Measurements from ENCODE around the gene SYNDIG1L. TPM values are rescaled to one million over a fixed set of nuclear protein-coding genes. Genes with fewer than 3 reads are reported as not detected.

SYNDIG1L gene
- polyA plus RNA-seq, 1 donor (not counting 4 experiments of a cell fraction or from before 2014, with no cell fraction given) = not detected

DNA sequence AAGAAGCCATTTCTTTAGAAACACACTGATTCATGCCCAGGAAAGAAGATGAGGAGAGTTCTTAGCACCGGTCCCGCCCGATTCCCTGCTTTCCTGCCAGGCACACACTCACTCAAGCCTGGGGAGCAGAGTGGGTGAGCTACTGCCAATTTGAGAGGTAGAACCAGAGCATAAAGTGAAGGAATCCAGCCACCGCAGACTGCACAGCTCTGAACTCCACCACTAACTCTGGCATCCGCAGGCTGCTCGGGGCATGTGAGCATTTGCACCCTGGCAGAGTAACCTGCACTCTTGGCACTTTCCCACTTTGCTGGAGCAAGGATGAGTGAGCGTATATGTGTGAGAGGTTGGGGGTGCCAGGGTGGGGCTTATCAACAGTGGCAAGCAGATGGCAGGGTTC is 4.0 kb upstream of the SYNDIG1L start:
- DNase-seq (ENCODE audit: low read depth, low spot score) (no peak), FAIRE-seq (no peak)
- TF ChIP-seq EZH2 (IDR thresholded peaks at IDR 0.05; ENCODE audit: low read length) = no peak
- TF ChIP-seq, protein P1, sequence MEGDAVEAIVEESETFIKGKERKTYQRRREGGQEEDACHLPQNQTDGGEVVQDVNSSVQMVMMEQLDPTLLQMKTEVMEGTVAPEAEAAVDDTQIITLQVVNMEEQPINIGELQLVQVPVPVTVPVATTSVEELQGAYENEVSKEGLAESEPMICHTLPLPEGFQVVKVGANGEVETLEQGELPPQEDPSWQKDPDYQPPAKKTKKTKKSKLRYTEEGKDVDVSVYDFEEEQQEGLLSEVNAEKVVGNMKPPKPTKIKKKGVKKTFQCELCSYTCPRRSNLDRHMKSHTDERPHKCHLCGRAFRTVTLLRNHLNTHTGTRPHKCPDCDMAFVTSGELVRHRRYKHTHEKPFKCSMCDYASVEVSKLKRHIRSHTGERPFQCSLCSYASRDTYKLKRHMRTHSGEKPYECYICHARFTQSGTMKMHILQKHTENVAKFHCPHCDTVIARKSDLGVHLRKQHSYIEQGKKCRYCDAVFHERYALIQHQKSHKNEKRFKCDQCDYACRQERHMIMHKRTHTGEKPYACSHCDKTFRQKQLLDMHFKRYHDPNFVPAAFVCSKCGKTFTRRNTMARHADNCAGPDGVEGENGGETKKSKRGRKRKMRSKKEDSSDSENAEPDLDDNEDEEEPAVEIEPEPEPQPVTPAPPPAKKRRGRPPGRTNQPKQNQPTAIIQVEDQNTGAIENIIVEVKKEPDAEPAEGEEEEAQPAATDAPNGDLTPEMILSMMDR (optimal IDR thresholded peaks at IDR 0.05 in 1 of 3, IDR thresholded peaks at IDR 0.05 in 1 of 3, conservative IDR thresholded peaks at IDR 0.05 in 1 of 3; ENCODE audit: extremely low read depth in 1 of 3, insufficient read depth in 2 of 3, low read length in 3 of 3) = no peak
- no peak overlapping the region for H2AFZ ChIP-seq (ENCODE audit: control insufficient read depth, low read length)
- peaks cover 29% of the 10 kb centered on the region for H3K27me3 ChIP-seq (ENCODE audit: control insufficient read depth, extremely low read depth, insufficient read depth, low read length)
- H3K79me2 ChIP-seq (ENCODE audit: control insufficient read depth, insufficient read depth, low read length) = no peaks in the 10 kb centered on the region
- no peak overlapping the region for H3K9ac ChIP-seq (ENCODE audit: control insufficient read depth, extremely low read depth, insufficient read depth, low read length)
- no peaks in the 10 kb centered on the region for H3K9me1 ChIP-seq (ENCODE audit: control insufficient read depth, extremely low read depth, insufficient read depth, low read length)
- H3K4me1 ChIP-seq (ENCODE audit: control insufficient read depth, extremely low read depth, insufficient read depth, low read length) = no peaks in the 10 kb centered on the region
- H3K4me2 ChIP-seq (ENCODE audit: control insufficient read depth, extremely low read depth, insufficient read depth, low read depth, low read length) = no peak overlapping the region
- dilution Hi-C loops (cut with MboI; ENCODE audit: extremely low pct_ligation_motif_present, low sequenced_read_pairs) = no loop called here
- H3K4me3 ChIP-seq (ENCODE audit: control insufficient read depth in 2 of 3, extremely low read depth in 1 of 3, insufficient read depth in 2 of 3, low read depth in 1 of 3, low read length in 3 of 3) = no peak overlapping the region
- no peak overlapping the region for H3K27ac ChIP-seq (ENCODE audit: control insufficient read depth, insufficient read depth, low read length)
- no peaks in the 10 kb centered on the region for H4K20me1 ChIP-seq (ENCODE audit: control insufficient read depth, extremely low read depth, insufficient read depth, low read length)
- H3K9me3 ChIP-seq (ENCODE audit: control insufficient read depth, low read depth, low read length) = no peaks in the 10 kb centered on the region
- H3K36me3 ChIP-seq (ENCODE audit: control insufficient read depth in 2 of 2, extremely low read depth in 1 of 2, insufficient read depth in 2 of 2, low read length in 2 of 2) = no peaks in the 10 kb centered on the region

DNA sequence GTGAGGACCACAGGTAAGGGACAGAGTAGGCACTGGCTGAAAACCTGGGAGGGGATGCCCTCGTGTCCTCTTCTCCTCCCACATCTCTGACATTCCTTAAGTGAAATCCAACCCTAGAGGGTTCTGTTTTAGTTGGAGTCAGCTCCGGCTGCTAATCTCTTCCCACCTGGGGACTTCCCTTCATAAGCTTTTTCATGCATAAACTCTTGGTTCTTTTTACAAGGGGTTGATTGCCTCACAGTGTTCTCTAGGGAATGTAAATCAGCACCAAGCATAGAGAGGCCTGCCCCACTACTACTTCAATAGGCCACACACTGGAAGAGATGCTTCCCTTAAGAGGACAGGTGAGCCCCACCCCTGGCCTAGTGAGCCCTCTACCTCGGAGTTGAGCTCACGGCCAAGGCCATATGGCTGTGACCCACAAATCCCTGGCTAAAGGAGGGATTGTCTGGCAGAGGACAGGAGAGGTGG is 3.2 kb upstream of the SYNDIG1L start:
- H3K9ac ChIP-seq (ENCODE audit: control insufficient read depth, extremely low read depth, insufficient read depth, low read length) = no peak overlapping the region
- no peak for TF ChIP-seq EZH2 (IDR thresholded peaks at IDR 0.05; ENCODE audit: low read length)
- TF ChIP-seq, protein P1 (optimal IDR thresholded peaks at IDR 0.05 in 1 of 3, IDR thresholded peaks at IDR 0.05 in 1 of 3, conservative IDR thresholded peaks at IDR 0.05 in 1 of 3; ENCODE audit: extremely low read depth in 1 of 3, insufficient read depth in 2 of 3, low read length in 3 of 3) = no peak
- H3K79me2 ChIP-seq (ENCODE audit: control insufficient read depth, insufficient read depth, low read length) = no peaks in the 10 kb centered on the region
- H4K20me1 ChIP-seq (ENCODE audit: control insufficient read depth, extremely low read depth, insufficient read depth, low read length) = no peaks in the 10 kb centered on the region
- peaks cover 36% of the 10 kb centered on the region for H3K27me3 ChIP-seq (ENCODE audit: control insufficient read depth, extremely low read depth, insufficient read depth, low read length)
- no peak overlapping the region for H2AFZ ChIP-seq (ENCODE audit: control insufficient read depth, low read length)
- H3K27ac ChIP-seq (ENCODE audit: control insufficient read depth, insufficient read depth, low read length) = no peak overlapping the region
- FAIRE-seq (no peak), DNase-seq (ENCODE audit: low read depth, low spot score) (no peak)
- H3K9me3 ChIP-seq (ENCODE audit: control insufficient read depth, low read depth, low read length) = no peaks in the 10 kb centered on the region
- dilution Hi-C loops (cut with MboI; ENCODE audit: extremely low pct_ligation_motif_present, low sequenced_read_pairs) = no loop called here
- no peak overlapping the region for H3K4me2 ChIP-seq (ENCODE audit: control insufficient read depth, extremely low read depth, insufficient read depth, low read depth, low read length)
- no peaks in the 10 kb centered on the region for H3K36me3 ChIP-seq (ENCODE audit: control insufficient read depth in 2 of 2, extremely low read depth in 1 of 2, insufficient read depth in 2 of 2, low read length in 2 of 2)
- H3K9me1 ChIP-seq (ENCODE audit: control insufficient read depth, extremely low read depth, insufficient read depth, low read length) = no peaks in the 10 kb centered on the region
- H3K4me3 ChIP-seq (ENCODE audit: control insufficient read depth in 2 of 3, extremely low read depth in 1 of 3, insufficient read depth in 2 of 3, low read depth in 1 of 3, low read length in 3 of 3) = no peak overlapping the region
- H3K4me1 ChIP-seq (ENCODE audit: control insufficient read depth, extremely low read depth, insufficient read depth, low read length) = no peaks in the 10 kb centered on the region
